ENCODE data around the gene PIGT. TPM values are rescaled to one million over a fixed set of nuclear protein-coding genes. Genes with fewer than 3 reads are reported as not detected.
A peak's percentile ranks its signal among the peaks of the same experiment; 100 is the strongest.

Gene PIGT
- total and polyA plus RNA-seq, 5 experiments from 2014 or later: 73.4 to 90.6 (median 80.1) TPM

DNA sequence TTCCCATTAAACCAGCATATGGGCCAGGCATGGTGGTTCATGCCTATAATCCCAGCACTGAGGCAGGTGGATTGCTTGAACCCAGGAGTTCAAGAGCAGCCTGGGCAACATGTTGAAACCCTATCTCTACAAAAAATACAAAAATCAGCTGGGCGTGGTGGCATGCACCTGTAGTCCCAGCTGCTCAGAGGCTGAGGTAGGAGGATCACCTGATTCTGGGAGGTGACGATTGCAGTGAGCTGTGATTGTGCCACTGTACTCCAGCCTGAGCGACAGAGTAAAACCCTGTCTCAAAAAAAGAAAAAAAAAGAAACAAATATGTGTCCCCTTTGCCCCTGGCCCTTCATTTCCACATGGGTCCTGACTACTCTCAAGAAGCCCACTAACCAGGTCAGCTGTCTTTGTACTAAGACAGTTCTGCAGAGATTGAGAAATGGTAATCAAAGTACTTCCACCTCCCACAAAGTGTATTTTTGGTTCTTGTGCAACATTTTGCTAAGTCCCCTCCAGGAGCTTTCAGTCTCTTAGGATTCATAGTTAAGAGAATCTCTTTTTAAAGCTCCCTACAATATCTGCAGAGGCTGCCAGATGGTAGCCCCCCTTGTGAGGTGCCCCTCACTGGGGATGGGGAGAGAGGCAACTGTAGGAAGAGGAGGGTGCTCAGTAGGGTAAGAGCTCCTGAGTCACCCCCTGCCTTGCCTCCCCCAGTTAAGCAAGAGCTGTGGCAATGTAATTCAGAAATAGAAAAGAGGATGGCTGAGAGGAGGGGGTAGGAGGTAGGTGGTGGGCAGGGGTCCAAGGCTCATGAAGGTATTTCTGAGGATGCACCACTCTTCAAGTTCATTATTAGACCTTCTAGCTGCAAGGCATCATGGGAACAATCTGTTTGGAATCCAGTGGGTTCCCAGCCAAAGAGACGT is 37.1 kb downstream of the PIGT start:
- peaks cover 0 to 11% (median 4%) of the 10 kb centered on the region in 5 donors for H3K27me3 Mint-ChIP-seq
- ATAC-seq (no peak), DNase-seq (no peak)
- peaks cover 4 to 22% (median 4%) of the 10 kb centered on the region in 3 donors for H3K36me3 Mint-ChIP-seq
- no peak overlapping the region for H3K4me3 Mint-ChIP-seq
- H3K9me3 Mint-ChIP-seq: no peaks in the 10 kb centered on the region
- POLR2A ChIA-PET: no interaction called here
- H3K27ac Mint-ChIP-seq: no peak overlapping the region
- H3K4me1 Mint-ChIP-seq: peaks cover 0 to 8% (median 3%) of the 10 kb centered on the region in 4 donors

DNA sequence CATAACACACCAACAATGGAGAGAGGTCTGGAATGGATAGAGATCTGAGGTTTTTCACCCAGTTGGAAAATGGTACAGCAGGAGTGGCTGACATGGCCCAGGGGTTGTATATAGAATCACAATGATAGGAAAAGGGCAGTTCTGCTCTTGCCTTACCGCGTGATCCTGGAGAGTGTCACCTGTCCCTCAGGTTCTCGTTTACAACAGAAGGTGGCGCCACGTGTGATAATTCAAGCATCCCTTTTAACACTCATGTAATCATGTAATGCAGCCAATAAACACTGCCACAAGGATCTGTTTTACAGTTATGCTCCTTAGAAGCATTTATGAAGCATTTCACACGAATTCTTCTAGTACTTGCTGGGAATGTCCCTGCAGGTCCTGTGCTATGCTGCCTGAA is 40.7 kb downstream of the PIGT start:
- peaks cover 0 to 8% (median 0%) of the 10 kb centered on the region in 4 donors for H3K4me1 Mint-ChIP-seq

DNA sequence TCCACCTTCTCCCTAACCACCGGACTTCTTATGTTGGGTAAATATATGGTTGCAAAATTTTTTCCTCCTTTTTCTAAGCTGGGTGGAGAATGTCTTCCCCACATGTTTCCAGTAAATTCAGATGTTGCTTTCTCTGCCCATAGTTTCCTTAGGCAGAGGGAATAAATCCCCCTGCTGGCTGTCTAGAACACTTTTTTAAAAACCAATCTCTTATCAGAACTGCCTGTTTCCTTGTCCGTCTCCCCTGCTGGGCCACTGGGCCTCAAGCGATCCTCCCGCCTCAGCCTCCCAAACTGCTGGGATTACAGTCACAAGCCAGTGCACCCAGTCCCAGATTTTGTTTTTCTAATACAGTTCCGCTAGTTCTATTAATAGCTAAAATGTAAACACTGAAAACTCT is 43.7 kb downstream of the PIGT start:
- peak overlapping the region in 1 of 10 donors; percentile 53 for H3K27ac Mint-ChIP-seq
- ATAC-seq (no peak), DNase-seq (no peak)
- no peaks in the 10 kb centered on the region for H3K9me3 Mint-ChIP-seq
- POLR2A ChIA-PET: no interaction called here
- no peaks in the 10 kb centered on the region for H3K27me3 Mint-ChIP-seq
- no peak overlapping the region for H3K4me3 Mint-ChIP-seq
- H3K36me3 Mint-ChIP-seq: peaks cover 0 to 11% (median 4%) of the 10 kb centered on the region in 3 donors
- H3K4me1 Mint-ChIP-seq: no peaks in the 10 kb centered on the region

More for the DNA sequence above, 40.7 kb downstream of the PIGT start:
- DNase-seq: peak in 1 of 10 donors; percentile 9
- no peaks in the 10 kb centered on the region for H3K9me3 Mint-ChIP-seq
- ATAC-seq: peak in 1 of 2 donors; percentile 45
- POLR2A ChIA-PET: no interaction called here
- H3K4me3 Mint-ChIP-seq: no peak overlapping the region
- H3K27ac Mint-ChIP-seq: no peak overlapping the region
- H3K36me3 Mint-ChIP-seq: peaks cover 0 to 12% (median 4%) of the 10 kb centered on the region in 3 donors
- H3K27me3 Mint-ChIP-seq: peaks cover 0 to 11% (median 0%) of the 10 kb centered on the region in 5 donors

GRCh38 chr20:45461225-45461624 is 45.3 kb downstream of the PIGT start:
- H3K4me3 Mint-ChIP-seq: no peak overlapping the region
- peaks cover 0 to 7% (median 0%) of the 10 kb centered on the region in 3 donors for H3K36me3 Mint-ChIP-seq
- H3K4me1 Mint-ChIP-seq: no peaks in the 10 kb centered on the region
- peaks cover 0 to 4% (median under 1%) of the 10 kb centered on the region in 5 donors for H3K27me3 Mint-ChIP-seq
- POLR2A ChIA-PET: no interaction called here
- H3K9me3 Mint-ChIP-seq: no peaks in the 10 kb centered on the region
- DNase-seq: no peak
- no peak overlapping the region for H3K27ac Mint-ChIP-seq
- no peak for ATAC-seq

- Mint-ChIP-seq H3K27me3 (peaks cover under 1 to 10% (median 6%) of the 10 kb centered on the region in 5 donors), H3K36me3 (no peaks in the 10 kb centered on the region), H3K9me3 (no peaks in the 10 kb centered on the region), H3K27ac (no peak overlapping the region), H3K4me1 (no peaks in the 10 kb centered on the region), H3K4me3 (no peak overlapping the region)
- no peak for ATAC-seq
- POLR2A ChIA-PET: no interaction called here
- no peak for DNase-seq
Observed at GRCh38 chr20:45462711-45463509, 47.0 kb downstream of the PIGT start.

DNA sequence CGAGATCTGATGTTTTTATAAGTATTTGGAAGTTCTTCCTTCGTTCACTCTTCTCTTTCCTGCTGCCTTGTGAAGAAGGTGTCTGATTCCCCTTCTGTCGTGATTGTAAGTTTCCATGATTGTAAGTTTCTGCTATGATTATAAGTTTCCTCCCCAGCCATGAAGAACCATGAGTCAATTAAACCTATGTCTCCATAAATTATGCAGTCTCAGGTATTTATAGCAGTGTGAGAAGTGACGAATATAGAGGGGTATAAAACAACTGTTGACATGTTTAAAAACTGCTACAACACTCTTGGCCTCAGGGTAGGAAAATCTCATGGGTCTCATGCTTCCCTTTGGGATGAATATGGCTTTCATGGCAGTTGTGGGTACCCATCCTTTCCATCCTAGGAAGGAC is 47.8 kb downstream of the PIGT start:
- Mint-ChIP-seq H3K27ac (no peak overlapping the region), H3K4me3 (no peak overlapping the region), H3K27me3 (peaks cover 8 to 14% (median 11%) of the 10 kb centered on the region in 5 donors), H3K36me3 (peaks cover 0 to 2% (median 0%) of the 10 kb centered on the region in 3 donors), H3K4me1 (no peaks in the 10 kb centered on the region), H3K9me3 (no peaks in the 10 kb centered on the region)
- ATAC-seq (no peak), DNase-seq (no peak)
- POLR2A ChIA-PET: no interaction called here

GRCh38 chr20:45465491-45466266 is 49.7 kb downstream of the PIGT start:
- no peak overlapping the region for H3K4me3 Mint-ChIP-seq
- no peak overlapping the region for H3K27ac Mint-ChIP-seq
- no peak for DNase-seq
- peaks cover 0 to 7% (median 6%) of the 10 kb centered on the region in 4 donors for H3K4me1 Mint-ChIP-seq
- POLR2A ChIA-PET: no interaction called here
- no peak for ATAC-seq
- peaks cover 0 to 2% (median 0%) of the 10 kb centered on the region in 3 donors for H3K36me3 Mint-ChIP-seq
- H3K27me3 Mint-ChIP-seq: peaks cover 14 to 28% (median 15%) of the 10 kb centered on the region in 5 donors
- H3K9me3 Mint-ChIP-seq: peaks cover 0 to 2% (median 0%) of the 10 kb centered on the region in 9 donors

DNA sequence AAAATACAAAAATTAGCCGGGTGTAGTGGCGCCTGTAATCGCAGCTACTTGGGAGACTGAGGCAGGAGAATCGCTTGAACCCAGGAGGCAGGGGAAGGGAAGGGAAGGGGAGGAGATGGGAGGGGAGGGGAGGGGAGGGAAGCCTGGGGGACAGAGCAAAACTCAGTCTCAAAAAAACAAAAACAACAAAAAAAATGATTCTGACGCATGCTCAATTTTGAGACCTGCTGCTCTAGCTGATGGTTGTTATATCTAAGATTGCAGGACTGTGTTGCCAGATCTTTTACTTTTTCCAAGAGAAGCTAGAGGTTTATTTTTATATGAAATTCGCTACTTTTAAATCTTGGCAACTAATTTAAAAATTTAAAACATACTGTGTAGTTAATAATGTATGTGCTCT is 51.2 kb downstream of the PIGT start:
- no peak overlapping the region for H3K27ac Mint-ChIP-seq
- peaks cover 0 to 2% (median 0%) of the 10 kb centered on the region in 9 donors for H3K9me3 Mint-ChIP-seq
- POLR2A ChIA-PET: interaction anchor here (0.6 kb wide), 1 partner anchor 135 kb away, joined by 3 read pairs; no protein-coding TSS in a partner anchor
- ATAC-seq (no peak), DNase-seq (no peak)
- peaks cover 19 to 43% (median 26%) of the 10 kb centered on the region in 5 donors for H3K27me3 Mint-ChIP-seq
- H3K4me1 Mint-ChIP-seq: peaks cover 0 to 10% (median 8%) of the 10 kb centered on the region in 4 donors
- H3K4me3 Mint-ChIP-seq: no peak overlapping the region
- H3K36me3 Mint-ChIP-seq: peaks cover 0 to 2% (median 2%) of the 10 kb centered on the region in 3 donors

GRCh38 chr20:45467861-45468260 is 51.9 kb downstream of the PIGT start:
- Mint-ChIP-seq H3K27ac (no peak overlapping the region), H3K9me3 (peaks cover 0 to 2% (median 0%) of the 10 kb centered on the region in 9 donors), H3K4me1 (peaks cover 0 to 10% (median 8%) of the 10 kb centered on the region in 4 donors), H3K4me3 (no peak overlapping the region), H3K27me3 (peaks cover 24 to 50% (median 26%) of the 10 kb centered on the region in 5 donors), H3K36me3 (peaks cover 0 to 2% (median 2%) of the 10 kb centered on the region in 3 donors)
- POLR2A ChIA-PET: no interaction called here
- no peak for DNase-seq
- ATAC-seq: no peak

GRCh38 chr20:45469336-45470261 is 53.7 kb downstream of the PIGT start, which contains the start of gene WFDC2:
Gene WFDC2 (plus strand): TSS chr20:45469753. CDS start chr20:45469782, 29 bp downstream.
- POLR2A ChIA-PET: no interaction called here
- ATAC-seq (peak; percentile 50 to 53), DNase-seq (no peak)
- H3K4me3 Mint-ChIP-seq: peak within 1 kb of the TSS; percentile 44 to 81 (median 70)
- peaks cover 24 to 62% (median 35%) of the 10 kb centered on the region in 5 donors for H3K27me3 Mint-ChIP-seq
- peaks cover 0 to 2% (median 0%) of the 10 kb centered on the region in 9 donors for H3K9me3 Mint-ChIP-seq
- peaks cover 0 to 10% (median 8%) of the 10 kb centered on the region in 4 donors for H3K4me1 Mint-ChIP-seq
- H3K36me3 Mint-ChIP-seq: peaks cover 0 to 2% (median 2%) of the 10 kb centered on the region in 3 donors
- no peak within 1 kb of the TSS for H3K27ac Mint-ChIP-seq

DNA sequence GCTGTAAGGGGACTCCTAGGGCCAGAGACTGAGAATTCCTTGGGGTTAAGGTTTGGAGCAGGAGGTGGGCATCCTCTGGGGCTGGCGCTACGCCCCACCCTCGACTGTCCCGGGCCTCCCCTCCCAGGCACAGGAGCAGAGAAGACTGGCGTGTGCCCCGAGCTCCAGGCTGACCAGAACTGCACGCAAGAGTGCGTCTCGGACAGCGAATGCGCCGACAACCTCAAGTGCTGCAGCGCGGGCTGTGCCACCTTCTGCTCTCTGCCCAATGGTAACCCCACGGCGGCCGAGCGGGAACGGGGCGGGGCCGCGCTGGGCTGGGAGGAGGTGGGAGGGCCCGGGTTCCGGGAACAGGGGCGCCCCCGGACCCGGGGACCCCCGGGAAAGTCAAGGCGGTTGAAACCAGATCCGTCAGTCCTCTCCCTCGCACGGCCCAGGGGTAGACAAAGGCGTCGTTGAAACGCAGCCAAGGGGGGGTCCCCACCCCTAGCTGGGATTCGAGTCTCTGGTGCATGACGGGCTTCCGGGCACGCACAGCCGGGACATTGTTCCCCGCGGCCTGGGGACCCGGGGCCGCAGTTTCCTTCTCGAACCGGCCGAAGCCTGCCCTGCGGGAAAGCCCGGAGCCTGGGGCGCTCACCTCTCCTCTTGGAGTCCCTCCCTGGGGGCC is 54.5 kb downstream of the PIGT start:
- peak in 2 of 10 donors; percentile 8 to 13 for DNase-seq

More for the DNA sequence above, 54.5 kb downstream of the PIGT start:
- Mint-ChIP-seq H3K4me3 (peak overlapping the region; percentile 44 to 81 (median 70)), H3K27me3 (peaks cover 24 to 62% (median 35%) of the 10 kb centered on the region in 5 donors), H3K4me1 (peaks cover 0 to 10% (median 8%) of the 10 kb centered on the region in 4 donors), H3K36me3 (peaks cover 0 to 2% (median 2%) of the 10 kb centered on the region in 3 donors), H3K27ac (no peak overlapping the region), H3K9me3 (peaks cover 0 to 2% (median 0%) of the 10 kb centered on the region in 9 donors)
- peak; percentile 67 to 73 for ATAC-seq
- POLR2A ChIA-PET: no interaction called here
